HG03558 (cell line): ENCODE results near the gene SETD7.

Experiments
- ATAC-seq: cut with Tn5 transposase; IDR thresholded peaks from one replicate; pipeline ENCODE4 v1.9.1; 2021; ENCODE audit warnings: moderate number of reproducible peaks; ENCODE audit not compliant: unreplicated experiment; ENCODE audit errors: extremely low read depth

SETD7 gene

DNA sequence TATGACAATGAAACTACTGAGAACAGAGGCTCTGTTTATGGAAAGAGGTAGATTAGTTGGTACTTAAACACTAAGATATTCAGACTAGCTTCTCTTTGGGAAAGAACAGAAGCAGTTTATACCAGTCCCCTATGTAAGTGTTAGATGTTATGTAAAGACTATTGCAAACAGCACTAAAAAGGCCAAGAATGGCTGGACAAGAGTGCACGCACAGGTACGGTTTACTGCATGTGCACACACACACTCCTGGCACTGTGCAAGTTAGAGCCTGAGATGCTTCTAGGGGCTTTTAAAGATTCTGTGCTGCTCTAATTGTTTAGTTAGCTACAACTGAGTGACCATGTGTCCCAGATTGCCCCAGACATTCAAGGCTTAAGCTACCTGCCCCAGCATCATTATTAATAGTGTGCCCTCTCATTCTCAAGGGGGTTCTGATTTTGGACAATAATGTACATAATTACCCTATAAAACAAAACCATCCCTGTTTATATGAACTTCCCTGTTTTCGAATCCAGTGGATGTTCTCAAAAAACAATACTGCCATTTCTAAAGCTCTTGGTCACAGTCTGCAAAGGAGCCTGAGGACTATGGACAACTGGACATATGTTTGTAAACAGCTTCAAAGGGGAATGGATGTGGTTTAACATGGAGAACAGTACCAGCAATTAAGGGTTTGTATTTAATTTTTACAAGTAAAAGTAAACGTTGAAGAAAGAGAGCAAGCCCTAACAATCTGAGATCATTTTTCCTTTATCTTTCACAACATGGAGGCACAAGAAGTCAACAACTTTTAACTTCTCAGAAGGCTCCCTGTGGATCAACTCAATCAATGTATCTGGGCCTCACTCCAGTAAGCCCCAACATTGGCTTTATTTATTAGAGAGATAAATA lies 2.0 kb downstream of the SETD7 start:
- no peak for ATAC-seq

DNA sequence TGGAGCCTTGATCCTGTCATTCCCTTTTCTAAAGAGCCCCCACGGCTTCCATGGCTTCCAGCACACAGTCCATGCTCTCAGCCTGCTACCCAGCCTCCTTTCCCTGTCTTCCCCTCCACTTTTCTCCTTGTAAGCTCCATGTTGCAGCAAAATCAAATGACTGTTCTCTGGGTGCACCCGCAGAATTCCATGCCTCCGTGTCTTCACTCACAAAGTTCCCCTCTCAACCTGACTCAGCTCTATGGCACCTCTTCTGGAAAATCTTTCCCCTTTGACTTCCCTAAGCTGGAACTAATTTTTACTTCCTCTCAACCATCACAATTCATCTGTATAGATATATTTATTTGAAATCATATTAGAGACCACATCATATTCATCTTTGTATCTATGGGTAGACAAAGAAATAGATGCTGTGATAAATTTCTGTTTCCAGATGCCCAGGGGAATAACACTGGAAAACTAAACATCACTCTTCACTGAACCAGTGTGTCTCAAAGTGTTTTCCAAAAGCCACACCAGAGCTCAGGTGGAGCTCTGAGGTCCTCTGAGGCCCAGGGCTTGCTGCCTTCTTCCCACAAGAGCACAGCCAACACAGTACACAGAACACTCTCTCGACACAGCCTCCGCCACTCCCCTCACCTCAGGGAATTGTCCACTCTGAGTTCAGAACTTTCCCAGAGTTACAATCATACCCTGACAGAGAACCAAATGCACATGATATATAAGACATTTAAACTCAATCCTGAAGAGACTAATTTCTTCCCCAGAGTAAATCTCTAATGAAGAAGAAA lies 3.3 kb downstream of the SETD7 start:
- ATAC-seq: no peak

DNA sequence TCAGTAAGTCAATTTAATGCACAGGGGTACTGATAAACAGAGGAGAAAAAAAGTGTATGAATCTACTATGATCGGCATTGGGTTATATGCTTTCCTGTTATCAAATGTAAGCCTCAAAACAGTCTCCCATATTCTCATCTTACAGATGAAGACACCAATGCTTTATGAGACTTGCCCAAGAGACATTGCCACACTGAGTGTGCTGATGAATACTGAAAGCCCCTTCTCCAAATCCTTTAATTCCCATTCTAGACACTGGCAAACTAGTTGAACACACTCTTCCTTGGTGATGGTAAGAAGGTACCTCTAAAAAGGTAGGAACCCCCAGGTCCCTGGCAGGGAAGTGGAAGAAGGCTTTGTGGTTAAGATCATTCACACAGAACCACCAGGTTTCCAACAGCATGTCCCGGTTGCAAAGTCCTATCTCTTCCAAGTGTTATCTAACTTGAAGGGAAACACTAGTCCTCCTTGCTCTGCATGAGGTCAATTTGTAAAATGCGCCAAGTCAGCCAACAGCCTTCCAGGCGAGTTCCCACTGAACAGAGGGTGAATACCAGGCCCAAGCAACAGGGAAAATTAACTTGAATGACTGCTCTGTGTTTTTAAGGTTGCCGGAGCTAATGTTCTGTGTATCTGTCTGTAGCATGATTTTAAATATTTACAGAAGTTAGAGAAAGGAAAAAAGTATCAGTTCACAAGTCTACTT lies 5.1 kb downstream of the SETD7 start:
- no peak for ATAC-seq

DNA sequence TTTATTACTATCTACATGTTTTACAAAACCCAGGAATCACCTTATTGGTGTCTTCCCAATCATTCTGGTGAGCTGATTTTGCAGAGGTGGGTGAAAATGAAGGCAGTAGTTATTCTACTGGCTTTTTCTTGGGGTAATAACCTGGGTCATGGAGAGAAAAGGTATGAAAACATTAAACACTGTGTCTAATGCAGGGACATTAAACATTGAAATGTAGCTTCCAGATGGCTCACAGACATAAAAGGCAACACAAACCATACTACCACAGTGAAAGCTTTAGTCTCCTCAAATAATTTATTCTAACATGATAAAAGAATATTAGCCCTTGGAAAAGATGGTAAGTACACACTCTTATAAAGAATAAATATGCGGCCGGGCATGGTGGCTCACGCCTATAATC lies 8.0 kb downstream of the SETD7 start:
- ATAC-seq: no peak

DNA sequence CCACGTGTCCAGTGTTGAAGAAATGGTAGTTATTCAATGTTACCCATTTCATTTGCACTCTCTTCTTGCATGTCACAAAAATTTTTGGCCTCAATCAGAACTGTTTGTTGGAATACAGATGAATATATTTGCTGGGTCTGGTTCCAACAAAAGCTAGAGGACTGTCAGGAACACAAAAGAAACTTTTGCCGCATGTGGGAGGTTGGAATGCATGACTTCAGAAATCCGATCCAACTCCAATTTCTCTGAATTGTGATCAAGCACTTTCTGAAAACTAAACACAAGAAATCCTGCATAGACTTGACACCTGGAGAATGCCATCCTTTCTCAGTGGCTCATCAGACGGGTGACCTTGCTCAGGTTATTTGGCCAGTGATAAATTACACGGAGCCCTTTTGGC lies 15.4 kb downstream of the SETD7 start:
- no peak for ATAC-seq

DNA sequence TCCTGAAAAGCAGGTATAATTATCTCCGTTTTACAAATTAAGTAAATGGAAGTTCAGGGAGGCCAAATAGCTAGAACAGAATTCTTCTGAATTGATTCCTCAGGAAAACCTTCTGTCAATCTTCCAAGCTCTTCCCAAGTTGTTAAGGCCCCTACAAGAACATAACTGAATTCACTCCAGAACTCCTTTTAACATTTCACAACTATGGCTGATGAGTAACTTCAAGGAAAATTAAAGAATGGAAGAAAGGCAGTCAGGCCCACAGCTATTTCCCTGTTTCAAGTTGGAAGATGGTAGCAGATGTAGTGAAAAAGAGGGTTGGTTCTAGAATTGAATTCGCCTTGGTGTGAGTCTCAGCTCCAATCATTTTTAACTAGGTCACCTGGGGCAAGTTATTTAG lies 15.9 kb downstream of the SETD7 start:
- ATAC-seq: no peak

DNA sequence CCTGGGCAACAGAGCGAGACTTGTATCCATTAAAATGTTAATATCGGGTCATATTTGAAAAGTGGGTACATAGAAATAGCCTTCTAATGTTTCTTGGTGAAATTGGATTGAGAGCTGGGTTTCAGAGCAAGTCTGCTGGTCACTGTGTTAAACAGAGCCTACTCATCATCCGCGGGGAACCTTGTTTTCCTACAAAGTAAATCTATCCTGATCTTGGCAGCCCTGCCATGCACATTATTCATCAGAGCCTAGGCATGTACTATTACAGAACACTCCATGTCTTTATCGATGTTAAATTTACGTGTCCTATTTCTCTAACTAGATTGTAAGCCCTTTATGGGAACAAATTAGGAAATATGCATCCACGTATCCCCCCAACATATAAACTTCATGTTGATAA lies 18.7 kb downstream of the SETD7 start:
- ATAC-seq: no peak

DNA sequence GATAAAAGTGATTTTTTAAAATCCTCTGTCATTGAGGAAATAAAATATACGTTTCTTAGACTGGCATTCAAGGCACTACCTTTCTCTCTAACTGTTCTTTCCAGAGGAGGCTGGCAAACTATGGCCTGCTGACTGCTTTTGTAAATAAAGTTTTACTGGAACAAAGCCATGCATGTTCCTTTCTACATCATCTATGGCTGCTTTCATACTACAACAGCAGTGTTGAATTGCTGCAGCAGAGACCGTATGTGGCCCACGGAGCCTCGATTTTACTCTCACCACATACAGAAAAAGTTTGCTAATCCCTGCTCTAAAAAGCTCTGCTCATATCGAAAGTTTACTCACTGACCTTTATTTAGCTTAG lies 20.2 kb downstream of the SETD7 start:
- no peak for ATAC-seq

DNA sequence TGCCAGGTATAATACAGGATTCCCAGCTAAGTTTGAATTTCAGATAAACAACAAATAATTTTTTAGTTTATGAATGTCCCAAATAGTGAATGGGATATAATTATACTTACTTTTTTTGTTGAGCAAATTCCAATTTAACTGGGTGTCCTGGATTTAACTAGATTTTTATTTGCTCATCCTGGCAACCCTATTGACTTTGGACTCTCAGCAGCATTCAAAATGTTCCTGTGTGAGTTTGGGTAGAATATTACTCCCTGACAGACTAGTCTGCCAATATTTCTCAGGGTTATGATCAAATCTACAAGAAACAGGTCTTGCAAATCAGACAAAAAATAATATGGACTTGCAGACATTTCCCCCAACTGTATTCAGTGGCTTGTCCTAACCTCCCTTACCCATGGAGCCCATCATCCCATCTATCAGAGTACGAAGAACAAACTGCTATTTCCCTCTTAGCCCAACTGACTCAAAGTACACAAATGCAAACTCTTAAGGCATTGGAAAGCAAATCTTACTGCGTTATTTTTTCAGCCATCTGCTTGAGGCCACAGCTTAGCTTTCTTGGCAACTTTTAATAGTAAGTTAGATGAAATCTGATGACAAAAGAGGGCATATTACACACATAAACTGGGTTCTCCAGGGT lies 20.7 kb downstream of the SETD7 start:
- no peak for ATAC-seq

DNA sequence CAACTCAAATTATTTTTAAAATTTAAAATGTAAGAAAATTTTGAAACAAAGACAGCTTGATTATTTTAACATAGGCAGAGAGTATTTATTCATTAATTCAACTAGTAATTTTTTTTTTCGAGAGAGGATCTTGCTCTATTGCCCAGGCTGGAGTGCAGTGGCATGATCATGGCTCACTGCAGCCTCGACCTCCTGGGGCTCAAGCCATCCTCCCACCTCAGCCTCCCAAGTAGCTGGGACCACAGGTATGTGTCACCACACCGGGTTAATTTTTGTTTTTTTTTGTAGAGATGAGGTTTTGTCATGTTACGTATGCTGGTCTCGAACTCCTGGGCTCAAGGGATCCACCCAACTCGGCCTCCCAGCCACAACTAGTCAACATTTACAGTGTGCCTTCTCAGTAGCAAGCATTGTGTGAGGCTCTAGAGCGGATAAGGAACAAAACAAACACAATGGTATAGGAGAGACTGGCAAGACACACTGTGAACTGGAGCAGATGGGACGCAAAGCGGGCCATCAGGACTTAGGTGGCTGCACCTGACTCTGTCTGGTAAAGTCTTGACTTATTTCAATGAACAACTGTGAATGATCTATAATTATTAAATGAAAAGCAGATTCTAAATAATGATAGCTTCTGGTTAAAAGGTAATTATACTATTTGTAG lies 21.6 kb downstream of the SETD7 start:
- ATAC-seq: no peak

DNA sequence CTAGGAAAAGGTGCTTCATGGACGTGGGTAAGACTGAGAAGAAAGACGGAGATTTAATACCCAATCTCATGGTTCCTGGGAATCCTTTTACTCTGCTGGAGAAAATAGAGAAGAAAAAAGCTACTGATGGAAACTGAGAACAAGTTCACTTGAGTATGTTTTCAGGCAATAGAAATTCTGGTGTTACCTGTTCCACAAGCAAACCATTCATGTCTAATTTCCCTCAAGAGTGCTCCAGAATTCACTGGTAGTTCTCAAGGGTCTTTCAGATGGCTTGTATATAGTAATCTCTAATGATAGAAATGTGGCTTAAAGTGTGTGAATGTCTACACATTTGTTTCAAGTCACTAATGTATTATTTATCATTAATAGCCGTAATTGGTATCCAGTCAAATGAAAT lies 22.5 kb downstream of the SETD7 start:
- no peak for ATAC-seq

DNA sequence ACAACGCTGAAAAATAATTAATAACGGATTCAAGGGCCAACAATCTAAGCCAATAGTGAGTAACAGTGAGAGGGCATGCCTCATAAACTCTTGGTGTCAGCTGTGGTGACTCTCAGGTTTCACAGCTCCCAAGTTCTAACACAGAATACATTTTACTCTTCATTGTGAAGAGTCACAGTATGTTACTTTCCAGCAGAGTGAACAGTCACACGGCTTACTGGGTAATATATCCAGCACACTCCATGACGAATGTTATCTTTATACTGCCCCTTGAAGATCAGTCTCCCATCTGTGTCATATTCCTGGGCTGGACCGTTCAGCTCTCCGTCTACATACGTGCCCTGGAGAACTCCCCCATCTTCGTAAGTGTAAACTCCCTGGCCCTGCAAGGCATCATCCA lies 23.1 kb downstream of the SETD7 start:
- ATAC-seq: no peak

DNA sequence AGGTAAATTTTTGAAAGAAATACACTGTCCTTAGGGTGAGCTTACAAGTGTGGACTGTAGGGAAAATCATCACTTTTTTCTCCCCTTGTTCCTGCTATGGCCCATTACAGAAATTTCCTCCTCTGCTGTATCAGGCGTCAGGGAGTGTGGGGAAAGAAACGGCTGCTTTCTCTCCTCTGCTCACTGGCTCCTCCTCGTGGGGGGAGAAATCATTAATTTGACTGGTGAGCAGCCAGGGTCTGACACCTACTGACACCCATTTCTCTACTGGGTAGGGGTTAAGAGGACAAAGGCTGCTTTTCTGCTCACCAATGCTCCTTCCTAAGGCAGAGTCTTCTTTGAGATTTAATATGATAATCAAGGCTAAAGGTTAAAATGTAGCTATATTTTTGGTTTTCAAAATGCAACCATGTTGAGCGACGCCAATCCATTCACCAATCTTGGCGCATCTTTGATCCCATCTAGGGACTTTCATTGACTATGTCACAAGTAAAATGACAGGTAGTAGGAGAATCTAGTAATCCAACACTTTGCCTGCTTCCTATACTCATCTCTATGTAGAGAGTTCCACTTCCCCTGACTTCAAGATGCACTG lies 25.1 kb downstream of the SETD7 start:
- ATAC-seq: no peak

DNA sequence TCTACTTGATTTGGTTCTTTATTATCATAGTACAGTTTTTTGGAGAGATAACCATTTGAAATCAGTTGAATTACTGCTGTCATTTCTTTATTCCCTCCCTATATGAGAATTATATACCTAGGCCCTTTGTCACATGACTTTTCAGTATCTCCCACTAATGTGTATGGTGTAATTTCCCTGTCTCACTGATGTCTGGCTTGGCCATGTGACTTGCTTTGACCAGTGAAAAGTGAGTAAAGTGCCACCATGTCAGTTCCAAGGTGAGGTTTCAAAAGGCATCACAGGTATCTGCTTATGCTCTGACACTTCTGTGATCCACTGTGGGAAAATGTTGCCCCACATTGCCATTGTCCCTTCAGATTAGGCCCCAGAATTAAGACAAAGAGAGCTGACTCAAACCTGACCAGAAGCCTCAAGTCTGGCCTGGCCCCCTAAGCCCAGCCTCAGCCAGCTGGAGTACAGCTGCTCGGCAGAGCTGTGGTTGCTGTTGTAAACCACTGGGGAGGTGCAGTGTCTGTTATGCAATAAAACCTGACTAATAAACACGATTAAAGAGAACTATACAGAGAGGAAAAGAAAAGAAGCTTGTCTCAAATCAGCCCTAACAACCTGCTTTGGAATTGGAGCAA lies 27.5 kb downstream of the SETD7 start:
- peak; percentile 74 for ATAC-seq

DNA sequence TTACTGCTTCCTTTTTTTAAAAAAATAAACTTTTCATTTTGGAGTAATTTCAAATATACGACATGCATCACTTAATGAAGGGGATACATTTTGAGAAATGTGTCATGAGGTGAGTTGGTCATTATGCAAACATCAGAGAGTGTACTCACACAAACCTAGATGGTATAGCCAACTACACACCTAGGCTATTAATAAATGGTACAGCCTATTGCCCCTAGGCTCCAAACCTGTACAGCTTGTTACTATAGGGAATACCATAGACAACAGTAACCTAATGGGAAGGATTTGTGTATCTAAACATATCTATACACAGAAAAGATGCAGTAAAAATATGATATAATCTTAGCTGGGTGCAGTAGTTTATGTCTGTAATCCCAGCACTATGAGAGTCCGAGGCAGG lies 29.1 kb downstream of the SETD7 start:
- no peak for ATAC-seq

DNA sequence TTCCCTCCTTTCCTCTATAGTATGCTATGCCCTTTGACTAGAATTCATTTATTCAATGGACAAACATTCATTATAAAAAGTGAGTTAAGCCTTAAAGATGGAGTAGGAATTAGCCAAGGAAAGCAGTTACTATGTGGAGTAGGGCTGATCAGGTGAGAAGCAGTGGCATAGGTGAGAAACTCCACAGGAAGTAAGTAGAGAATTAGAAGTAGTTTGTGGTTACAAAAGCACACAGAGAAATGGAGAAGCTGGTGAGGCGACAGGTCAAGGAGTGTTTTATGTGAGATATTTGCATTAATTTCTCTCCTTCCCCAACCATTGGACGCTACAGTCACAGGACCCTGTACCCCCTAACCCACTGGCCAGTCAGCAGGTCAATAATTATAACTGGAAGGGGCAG lies 30.6 kb downstream of the SETD7 start:
- ATAC-seq: no peak

DNA sequence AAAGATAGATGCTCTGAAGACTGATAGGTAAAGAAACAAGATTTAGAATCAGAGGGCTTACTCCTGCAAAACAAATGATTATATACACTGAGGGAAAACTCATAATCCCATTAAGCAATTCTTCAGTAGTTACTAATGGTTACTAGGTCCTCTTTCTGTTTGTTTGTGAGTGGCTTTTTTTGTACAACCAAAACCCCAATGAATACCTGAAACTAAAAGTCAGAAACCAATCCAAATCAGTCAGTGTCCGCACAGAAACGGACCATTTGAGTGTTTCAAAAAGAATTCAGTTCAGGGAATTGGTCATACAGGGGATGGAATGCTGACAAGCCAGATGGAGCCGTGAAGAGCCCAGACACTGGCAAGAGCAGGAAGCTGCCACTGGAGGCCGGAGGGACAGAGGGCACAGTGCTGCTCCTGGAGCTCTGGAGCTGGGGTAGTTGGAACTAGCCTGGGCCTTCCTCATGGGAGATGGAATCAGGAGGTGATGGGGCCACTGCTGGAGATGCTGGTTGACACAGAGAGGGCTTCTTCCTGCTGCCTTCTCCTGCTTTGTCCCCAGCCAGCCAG lies 31.9 kb downstream of the SETD7 start:
- ATAC-seq: no peak

DNA sequence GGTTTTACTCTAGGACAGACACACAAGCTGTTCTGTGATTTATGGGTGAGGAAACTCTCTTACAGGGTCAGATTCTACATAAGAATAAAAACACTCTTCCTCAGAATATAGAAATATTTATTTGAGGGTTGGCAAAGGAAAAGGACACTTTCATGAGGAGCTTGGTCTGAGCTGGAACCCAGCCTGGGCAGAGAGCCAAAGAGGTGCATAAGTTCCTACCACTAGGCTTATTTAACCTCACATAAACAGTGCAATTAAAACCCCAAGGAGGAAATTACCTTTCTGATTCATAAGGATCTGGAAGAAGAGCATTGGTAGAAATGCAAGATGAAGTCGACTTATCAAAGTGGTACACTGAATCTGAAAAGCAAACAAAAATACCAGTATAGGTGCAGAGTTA lies 32.9 kb downstream of the SETD7 start:
- ATAC-seq: no peak

DNA sequence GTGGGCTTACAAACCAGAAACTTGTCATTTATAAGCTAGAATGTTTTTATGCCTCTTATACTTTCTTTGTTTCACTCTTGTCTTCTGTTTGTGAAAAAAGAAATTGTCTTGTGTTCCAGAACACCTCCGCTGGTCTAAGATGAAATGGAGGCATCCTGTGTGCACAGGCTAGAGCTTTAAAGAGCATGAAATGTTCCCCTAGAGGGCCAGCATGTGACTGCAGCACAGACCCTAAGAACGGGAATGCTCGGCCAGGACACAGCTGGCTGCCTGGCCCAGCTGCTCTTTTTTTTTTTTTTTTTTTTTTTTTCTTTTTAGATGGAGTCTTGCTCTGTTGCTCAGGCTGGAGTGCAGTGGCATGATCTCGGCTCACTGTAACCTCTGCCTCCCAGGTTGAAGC lies 33.6 kb downstream of the SETD7 start:
- no peak for ATAC-seq
